Activated CD8-positive, alpha-beta memory T cell treated with anti-CD3 and anti-CD28 coated beads for 48 hours (primary cell): ENCODE results near the gene DUSP16.
"Not testable (repeated sequence)": the region's sequence is repeated elsewhere in the genome, so short reads cannot be mapped to it uniquely, and the experiment has no call there.

Experiments used
- DNase-seq, 3 experiments: peaks; one replicate each; pipeline ENCODE4 v3.0.0-alpha.2; 2020; ENCODE audit warnings: low read depth in 2 of 3, low spot score in 2 of 3

Gene DUSP16, protein sequence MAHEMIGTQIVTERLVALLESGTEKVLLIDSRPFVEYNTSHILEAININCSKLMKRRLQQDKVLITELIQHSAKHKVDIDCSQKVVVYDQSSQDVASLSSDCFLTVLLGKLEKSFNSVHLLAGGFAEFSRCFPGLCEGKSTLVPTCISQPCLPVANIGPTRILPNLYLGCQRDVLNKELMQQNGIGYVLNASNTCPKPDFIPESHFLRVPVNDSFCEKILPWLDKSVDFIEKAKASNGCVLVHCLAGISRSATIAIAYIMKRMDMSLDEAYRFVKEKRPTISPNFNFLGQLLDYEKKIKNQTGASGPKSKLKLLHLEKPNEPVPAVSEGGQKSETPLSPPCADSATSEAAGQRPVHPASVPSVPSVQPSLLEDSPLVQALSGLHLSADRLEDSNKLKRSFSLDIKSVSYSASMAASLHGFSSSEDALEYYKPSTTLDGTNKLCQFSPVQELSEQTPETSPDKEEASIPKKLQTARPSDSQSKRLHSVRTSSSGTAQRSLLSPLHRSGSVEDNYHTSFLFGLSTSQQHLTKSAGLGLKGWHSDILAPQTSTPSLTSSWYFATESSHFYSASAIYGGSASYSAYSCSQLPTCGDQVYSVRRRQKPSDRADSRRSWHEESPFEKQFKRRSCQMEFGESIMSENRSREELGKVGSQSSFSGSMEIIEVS

DNA sequence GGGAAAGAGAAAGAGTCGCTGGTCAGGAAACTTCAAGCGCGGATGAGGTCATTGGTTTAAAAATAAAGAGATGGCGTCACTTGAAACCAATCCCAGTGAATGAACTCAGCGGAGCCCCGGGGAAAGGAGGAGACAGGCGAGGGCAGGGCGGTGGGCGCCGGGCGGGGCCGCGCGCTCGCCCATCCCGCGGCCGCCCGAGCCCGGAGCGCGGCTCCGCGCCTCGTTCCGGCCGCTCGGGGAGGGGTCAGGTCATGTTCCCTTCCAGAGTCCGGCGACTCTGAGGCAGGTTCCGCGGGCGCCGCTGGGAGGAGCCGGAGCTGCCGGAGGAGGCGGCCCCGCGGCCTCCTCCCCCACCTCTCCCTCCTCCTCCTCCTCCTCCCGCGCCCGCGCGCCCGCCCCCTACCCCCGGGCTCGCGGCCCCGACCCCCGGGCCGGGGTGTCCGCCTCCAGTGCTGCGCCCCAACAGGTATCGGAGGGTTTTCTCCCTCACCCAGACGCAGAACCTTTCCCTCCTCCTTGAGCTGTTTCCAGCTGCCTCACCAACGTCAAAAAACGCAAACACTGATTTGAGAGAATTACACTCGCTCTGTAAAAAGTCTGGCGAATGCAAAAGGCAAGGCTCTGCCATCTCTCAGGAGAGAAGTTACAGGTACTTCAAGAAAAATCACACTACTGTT, at the start of gene DUSP16:
TSS of gene DUSP16 (minus strand) at position 279 of the 677 bp plus-strand sequence. CDS start 41,765 bp downstream, outside the sequence.
- peak in 2 of 3 experiments; percentile 54 for DNase-seq

DNA sequence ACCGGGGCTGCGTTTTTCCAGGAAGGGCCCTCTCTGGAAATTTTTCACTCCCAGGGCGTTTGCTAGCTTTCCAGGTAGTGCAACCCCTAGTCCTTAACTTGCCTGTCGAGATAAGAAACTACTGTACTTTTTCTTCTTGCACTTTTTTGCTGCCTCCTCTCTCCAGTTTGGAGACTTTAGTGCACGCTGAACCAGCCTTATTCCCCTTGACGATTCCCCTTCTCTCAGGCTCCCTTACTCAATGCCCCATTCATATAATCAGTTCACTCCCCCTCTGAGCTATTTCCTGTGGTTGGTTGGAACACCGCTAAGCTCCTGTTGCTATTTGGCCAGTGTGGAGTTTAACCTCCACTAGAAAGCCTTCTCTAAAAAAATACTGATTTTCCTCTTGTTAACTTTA, 49.7 kb upstream of the DUSP16 start:
- no peak for DNase-seq

DNA sequence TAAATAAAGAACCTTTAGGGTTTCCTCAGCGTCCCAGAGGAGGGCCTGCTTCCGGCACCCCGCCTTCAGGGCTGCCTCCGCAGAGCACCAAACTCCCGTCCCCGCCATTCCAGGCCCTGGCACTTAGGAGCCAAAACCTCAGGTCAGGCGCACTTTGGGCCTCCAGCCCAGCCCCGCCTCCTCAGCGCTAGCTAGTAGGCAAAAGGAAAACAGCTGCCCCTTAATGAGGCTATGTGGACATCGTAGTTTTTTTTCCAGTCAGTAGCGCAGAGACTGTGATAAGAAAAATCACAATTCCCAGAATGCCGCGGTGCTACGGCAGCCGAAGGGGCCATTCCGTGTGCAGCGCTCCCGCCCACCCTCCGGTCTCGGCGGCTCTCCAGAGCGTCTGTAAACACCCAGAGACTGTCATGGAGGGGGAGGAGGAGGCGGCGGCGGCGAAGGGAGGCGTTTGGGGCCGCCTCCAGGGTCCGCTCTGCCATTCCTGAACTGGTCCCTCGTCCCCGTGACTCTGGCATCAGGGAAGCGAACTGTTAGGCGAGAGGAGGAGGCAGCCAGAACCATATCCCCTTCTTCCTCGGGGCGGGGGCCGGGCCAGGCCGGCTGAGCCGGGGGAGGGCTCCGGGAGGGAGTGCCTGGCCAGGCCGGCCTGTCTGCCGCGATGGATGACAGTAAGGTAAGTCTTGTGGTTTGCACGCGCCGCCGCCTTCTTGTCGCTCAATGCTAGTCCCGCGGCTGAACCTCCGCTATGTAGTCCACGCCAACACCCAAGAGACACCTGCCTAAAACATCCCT, 49.0 kb upstream of the DUSP16 start, which contains the start of gene CREBL2:
TSS of gene CREBL2 (plus strand) at position 365 of the 795 bp plus-strand sequence. CDS start at position 662, 297 bp downstream.
- DNase-seq = peak; percentile 59 to 65 (median 63)

DNA sequence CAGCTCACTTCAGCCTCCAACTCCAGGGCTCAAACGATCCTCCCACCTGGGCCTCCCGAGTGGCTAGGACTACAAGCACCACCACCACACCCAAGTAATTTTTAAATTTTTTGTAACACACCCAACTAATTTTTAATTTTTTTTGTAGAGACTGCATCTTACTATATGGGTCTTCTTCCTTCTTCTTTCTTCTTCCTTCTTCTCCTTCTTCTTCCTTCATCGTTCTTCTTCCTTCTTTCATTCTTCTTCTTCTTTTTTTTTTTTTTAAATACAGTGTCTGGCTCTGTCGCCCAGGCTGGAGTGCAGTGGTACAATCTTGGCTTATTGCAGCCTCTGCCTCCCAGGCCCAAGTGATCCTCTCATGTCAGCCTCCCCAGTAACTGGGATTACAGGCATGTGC, 48.0 kb upstream of the DUSP16 start:
- no peak for DNase-seq

DNA sequence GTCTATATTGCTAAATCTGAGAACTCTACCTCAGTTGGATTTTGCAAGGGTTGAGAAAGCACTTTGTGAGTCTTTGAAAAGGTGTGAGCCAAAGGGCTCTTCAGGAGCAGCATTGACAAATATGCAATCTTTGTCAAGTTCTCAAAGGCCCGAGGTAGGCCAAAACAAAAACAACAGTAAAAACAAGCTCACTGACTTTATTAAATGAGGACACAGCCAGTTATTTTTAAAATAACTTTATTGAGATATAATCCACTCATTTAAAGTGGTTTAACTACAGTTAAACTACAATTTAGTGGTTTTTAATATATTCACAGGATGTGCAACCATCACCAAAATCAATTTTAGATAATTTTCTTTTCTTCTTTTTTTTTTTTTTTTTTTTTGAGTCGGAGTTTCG, 47.0 kb upstream of the DUSP16 start:
- no peak for DNase-seq

DNA sequence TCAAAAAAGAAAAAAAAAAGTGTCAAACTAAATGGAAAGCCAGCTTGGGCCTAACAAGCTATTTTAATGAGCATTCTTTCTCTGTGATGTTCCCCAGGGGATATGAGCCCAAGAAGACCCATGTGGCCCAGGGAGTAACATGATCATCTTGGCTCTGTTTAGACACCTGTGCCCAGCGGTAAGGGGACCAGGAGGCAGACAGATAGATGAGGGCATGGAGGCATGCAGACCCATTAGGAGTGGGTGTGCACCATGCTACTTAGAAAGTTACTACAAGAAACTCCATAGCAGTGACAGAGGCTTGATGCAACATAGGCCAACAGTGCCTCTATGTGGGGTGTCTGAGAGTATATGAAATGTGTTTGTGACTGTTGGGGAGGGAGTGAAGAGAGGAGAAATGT, 45.9 kb upstream of the DUSP16 start:
- DNase-seq = no peak

DNA sequence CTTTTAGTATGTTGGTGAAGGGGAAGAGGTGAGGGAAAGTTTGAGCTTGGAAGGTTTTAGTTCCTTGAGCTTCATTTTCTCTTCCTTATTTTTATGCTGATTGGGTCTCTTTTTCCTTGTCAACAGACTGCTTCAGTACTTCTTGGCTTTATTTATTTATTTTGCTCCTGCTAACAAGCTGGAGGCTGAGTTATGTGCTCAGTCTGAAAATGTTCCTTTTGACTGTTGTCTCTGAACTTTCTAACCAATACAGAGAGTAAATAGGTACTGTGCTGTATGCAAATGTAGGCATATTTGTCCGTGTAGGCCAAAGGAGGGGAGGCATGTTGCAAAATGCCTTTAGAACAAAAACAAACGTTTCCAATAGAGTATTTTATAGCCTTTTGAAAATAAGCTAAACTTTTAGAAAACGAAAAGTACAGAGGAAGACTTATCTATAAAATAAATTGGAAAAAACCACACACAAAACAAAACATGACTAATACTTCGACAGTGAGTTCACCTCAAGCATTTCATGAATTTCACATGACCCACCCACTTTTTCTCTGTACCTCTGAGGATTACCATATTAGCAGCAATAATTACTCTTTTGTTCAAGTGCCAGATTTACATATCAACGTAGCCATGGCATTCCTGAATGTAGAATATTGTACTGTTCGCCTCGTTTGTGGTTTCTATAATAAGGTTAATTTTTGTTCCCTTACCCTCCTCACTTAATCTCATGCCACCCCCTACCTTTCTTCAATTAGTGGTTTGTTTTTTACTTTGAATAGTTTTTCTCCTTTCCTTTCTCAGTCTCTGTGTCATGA, 44.3 kb upstream of the DUSP16 start:
- DNase-seq = no peak

DNA sequence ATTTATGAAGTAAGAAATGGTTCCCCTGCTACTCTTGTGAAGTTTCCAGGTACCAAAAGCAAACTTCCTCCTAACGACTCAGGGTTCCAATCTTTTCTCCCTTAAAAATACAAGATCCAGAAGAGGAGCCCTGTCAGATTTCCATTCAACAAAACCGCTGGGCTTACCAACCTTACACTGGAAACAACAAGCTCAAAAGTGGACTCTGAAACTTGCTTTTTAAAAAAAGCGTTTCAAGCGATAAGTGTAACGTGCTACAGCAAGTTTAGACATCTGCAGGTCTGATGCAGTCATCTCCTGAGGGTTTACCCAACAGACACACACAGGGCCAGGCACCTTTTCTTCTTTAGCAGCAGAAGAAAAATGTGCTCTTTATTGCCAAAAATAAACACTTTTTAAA, 42.1 kb upstream of the DUSP16 start:
- DNase-seq = no peak

DNA sequence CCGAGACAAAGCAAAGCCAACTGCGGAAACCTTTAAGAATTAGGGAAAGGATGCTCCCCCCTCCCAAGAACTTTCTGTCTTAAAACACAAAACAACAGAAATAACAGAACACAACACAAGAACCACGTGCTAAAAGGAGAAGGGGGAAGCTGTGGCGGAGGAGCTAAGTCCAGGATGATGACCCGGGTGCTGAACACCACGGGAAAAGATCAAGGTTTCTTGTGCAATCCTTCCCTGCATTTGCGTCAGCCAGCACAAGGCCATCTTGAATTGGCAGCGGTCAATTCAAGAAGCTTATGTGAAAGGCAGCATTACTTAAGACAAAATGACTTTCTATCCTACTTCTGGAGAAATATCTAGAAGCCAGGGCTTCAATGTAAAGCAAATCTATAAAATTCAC, 38.0 kb upstream of the DUSP16 start:
- no peak for DNase-seq

DNA sequence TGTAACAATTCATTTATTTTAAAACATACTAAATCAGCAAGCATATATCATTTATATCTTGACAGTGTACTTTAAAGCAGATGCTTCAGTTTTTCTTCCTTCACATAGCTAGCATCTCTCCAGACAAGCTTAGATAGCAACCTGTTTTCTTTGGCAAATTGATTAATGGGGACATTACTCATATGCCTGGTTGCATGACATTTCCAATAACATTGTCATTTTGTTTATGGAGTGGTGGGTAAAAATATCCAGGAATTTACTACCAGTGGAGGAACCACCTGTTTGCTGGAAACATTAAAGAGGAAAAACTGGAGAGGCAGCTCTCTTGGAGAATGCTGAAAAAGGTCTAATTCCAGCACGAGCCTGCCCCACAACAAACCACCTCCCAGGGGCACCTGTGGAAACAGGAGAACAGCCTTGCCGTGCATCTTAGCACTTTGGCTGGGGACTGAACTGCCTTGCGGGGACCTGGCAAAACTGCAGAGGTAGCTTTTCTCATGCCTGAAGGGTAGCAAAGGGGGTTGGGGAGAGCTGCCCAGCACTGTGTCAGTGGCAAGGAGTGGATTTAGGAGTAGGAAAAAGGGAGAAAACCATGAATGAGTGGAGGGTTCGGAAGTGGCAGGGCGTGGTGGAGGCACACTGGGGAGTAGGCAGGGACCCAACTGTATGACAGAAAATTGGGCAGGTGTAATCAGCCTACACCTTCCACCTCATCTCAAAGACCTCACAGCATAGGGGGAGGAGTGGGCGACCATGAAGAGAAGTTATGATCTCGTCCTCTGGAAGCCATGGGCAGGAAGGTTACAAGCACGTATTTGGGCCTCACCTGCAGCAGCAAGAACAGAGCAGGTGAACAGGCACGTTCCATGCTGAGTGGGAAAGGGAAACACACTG, 37.3 kb upstream of the DUSP16 start:
- DNase-seq = no peak

DNA sequence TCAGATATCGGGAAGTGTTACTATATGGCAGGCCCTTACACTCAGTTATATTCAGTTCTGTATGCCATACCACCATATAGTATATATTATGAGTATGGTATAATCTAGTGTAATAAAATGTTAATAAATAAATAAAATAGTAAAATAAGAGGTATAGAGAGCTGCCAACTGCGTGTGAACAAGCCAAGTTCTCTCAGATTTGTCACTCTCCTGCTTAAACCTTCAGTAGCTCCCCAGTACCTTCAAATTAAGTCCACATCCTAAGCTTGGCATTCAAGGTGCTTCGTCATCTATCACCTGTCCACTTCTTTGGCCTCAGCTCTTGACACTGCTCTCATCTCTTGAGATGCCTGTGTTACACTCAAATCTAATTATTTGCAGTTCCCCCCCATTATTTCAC, 36.2 kb upstream of the DUSP16 start:
- DNase-seq = no peak

DNA sequence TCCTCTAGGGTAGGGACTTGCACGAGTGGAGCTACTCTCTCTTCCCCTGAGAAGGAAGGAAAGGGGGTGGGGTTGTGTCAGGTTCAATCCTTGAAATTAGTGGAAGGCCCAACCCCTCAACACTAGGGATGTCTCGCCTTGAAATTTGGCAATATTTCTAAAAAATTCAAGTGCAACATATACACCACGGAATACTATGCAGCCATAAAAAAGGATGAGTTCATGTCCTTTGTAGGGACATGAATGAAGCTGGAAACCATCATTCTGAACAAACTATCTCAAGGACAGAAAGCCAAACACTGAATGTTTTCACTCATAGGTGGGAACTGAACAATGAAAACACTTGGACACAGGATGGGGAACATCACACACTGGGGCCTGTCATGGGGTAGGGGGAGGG, 33.9 kb upstream of the DUSP16 start:
- not testable (repeated sequence) for DNase-seq

DNA sequence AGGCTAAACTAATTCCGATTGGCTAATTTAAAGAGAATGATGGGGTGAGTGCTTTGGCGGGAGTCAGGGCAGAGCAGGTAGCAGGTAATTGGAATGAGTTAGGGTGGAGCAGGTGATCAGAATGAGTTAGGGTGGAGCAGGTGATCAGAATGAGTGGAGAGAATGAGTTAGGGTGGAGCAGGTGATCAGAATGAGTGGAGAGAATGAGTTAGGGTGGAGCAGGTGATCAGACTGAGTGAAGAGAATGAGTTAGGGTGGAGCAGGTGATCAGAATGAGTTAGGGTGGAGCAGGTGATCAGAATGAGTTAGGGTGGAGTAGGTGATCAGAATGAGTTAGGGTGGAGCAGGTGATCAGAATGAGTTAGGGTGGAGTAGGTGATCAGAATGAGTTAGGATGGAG, 33.3 kb upstream of the DUSP16 start:
- not testable (repeated sequence) for DNase-seq

DNA sequence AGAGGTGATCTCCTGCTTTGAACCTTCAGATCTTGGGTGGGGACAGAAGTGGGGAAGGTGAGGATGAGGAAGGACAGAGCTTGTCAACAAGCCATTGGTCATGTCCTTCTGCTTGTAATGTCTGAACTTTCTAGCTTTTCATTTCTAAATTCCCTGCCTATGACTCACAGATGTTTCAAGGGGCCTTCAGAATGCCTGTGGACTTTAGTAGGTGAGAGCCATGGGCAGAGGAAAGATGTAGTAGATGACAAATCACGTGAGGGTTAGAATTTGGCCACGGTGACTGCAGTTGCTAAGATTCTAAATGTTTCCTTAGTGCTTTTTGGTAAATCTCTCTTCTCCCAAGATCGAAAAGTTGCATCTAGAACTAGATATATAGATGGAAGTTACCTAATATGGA, 30.3 kb upstream of the DUSP16 start:
- no peak for DNase-seq

DNA sequence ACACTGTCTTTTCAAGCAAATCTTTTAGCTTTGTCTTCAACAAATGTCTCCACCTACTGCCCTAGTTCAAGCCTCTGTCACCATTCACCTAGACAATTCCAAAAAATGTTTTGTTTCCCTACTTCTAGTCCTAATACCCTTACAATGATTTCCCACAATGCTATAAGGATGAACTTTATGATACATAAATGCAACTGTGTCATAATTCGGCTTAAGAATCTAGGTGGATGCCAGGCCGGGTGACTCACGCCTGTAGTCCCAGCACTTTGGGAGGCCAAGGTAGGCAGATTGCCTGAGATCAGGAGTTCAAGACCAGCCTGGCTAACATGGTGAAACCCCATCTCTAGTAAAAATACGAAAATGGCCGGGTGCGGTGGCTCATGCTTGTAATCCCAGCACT, 28.3 kb upstream of the DUSP16 start:
- DNase-seq = no peak

DNA sequence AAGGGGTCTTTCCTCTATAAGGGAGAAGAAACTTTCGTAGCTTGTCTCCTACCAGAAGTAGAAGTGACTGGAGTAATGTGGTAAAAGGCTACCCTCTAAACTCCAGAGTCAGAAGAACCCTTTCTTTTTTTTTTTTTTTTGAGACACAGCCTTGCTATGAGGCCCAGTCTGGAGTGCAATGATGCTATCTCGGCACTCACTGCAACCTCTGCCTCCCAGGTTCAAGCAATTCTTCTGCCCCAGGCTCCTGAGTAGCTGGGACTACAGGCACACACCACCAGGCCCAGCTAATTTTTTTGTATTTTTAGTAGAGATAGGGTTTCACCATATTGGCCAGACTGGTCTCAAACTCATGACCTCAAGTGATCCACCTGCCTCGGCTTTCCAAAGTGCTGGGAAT, 25.8 kb upstream of the DUSP16 start:
- not testable (repeated sequence) for DNase-seq

DNA sequence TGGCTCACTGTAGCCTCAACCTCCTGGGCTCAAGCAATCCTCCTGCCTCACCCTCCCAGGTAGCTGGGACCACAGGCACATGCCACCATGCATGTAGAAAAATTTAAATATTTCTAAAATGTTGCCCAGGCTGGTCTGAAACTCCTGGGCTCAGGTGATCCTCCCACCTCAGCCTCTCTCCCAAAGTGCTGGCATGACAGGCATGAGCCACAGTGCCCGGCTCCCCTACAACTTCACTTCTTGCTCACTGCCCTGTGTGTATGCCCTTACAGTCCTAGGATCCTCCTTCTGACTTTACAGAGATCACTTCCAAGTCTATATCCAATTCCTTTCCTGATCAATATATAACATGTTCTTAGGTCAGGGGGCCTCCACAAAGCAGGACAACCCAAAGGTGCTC, 25.2 kb upstream of the DUSP16 start:
- DNase-seq = no peak

DNA sequence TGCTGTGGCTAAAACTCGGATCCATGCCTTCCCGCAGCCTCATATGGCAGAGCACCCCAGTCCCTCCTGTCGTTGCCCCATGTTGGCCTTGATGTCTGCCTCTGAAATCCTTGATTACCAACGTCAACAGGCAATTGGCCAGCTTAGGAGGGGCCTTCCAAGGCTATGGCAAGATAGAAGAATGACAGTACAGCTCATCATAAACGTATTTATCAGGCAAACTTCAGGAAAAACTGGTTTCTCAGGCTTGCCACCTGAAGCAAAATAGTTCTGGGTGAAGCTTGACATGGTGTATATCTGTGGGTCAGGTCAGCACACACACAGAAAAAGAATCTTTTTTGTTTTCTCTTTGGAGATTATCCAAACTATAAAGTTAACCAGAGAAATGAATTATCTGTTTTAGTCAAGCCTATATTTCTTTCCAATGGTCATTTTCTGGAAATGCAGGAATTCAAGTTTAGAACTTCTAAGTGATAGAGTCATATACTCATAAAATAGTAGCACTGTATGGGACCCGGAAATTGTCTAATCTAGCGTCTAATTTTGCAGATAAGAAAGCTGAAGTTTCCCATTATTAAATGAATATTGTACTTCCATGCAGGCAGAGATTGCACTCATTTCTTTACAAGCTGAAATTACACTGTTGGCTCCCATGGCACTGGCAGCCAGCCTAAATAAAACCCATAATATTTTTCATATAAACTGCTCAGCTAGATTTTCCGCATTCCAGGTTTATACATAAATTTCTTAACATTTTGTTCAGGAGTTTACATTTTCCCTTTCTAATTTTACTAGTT, 24.4 kb upstream of the DUSP16 start:
- no peak for DNase-seq
